Panc1 (cell line): ENCODE data around the gene HDDC2. TPM values are rescaled to one million over a fixed set of nuclear protein-coding genes. Genes with fewer than 3 reads are reported as not detected.
A peak's percentile ranks its signal among the peaks of the same experiment; 100 is the strongest.

Experiments
- ATAC-seq: fragments of 200-7000 bp; cut with Tn5 transposase; 2 replicates; pipeline ENCODE4 v1.9.1; 2020; ENCODE audit warnings: mild to moderate bottlenecking, moderate library complexity
- BruUV-seq: library from RNA; stranded (reverse); fragments of 400-500 nt; replicated peaks from 2 replicates; lab custom pipeline; 2021; lab: Mats Ljungman, UMichigan
- CTCF ChIA-PET: fragments of 300-600 bp; sonication (Branson Sonifier 250); formaldehyde crosslinking; loops from one replicate; lab custom pipeline; 2022; ENCODE audit warnings: antibody characterized with exemption; lab: Charles Lee
- POLR2A ChIA-PET: fragments of 300-600 bp; sonication (Branson Sonifier 250); formaldehyde crosslinking; loops from one replicate; lab custom pipeline; 2022; ENCODE audit warnings: antibody characterized with exemption; lab: Charles Lee
- DNase-seq: peaks from one replicate; pipeline ENCODE4 v3.0.0-alpha.2; 2010; ENCODE audit warnings: low read depth, low spot score
- H3K27ac ChIP-seq: 2 replicates; pipeline ENCODE4 v1.5.1; 2011; ENCODE audit warnings: mild to moderate bottlenecking, low read length, inconsistent platforms
- H3K27me3 ChIP-seq: fragments of 200-500 bp; sonication (Bioruptor generic); 2 replicates; pipeline ENCODE4 v1.6.0; 2014; ENCODE audit warnings: low read length, inconsistent platforms; ENCODE audit not compliant: control insufficient read depth, insufficient read depth
- H3K36me3 ChIP-seq: fragments of 200-500 bp; sonication (Bioruptor generic); 2 replicates; pipeline ENCODE4 v1.5.1; 2014; ENCODE audit warnings: inconsistent platforms, mild to moderate bottlenecking, low read length, moderate library complexity; ENCODE audit not compliant: control insufficient read depth, insufficient read depth
- H3K4me1 ChIP-seq: 2 replicates; pipeline ENCODE4 v1.5.1; 2011; ENCODE audit warnings: inconsistent platforms, mild to moderate bottlenecking, low read length, moderate library complexity; ENCODE audit not compliant: control insufficient read depth, insufficient read depth
- H3K4me3 ChIP-seq, 2 experiments: 2 replicates each; pipeline ENCODE4 v1.5.1; 2011 to 2012; ENCODE audit warnings: low read depth in 2 of 2, low read length in 2 of 2, mild to moderate bottlenecking in 2 of 2, inconsistent platforms in 1 of 2, moderate library complexity in 1 of 2
- H3K9me3 ChIP-seq: fragments of 200-500 bp; sonication (Bioruptor generic); 2 replicates; pipeline ENCODE4 v1.5.1; 2014; ENCODE audit warnings: low read depth, mild to moderate bottlenecking, inconsistent platforms, low read length, moderate library complexity; ENCODE audit not compliant: control insufficient read depth, insufficient read depth
- POLR2AphosphoS5 ChIP-seq: IDR thresholded peaks from 2 replicates; pipeline ENCODE4 v1.6.1; 2012; ENCODE audit warnings: mild to moderate bottlenecking, low read depth, low read length, moderate library complexity
- SIN3A ChIP-seq: IDR thresholded peaks from 2 replicates; pipeline ENCODE4 v1.6.1; 2012; ENCODE audit warnings: low read depth, mild to moderate bottlenecking, low read length, moderate library complexity, borderline replicate concordance; ENCODE audit not compliant: insufficient read depth
- TCF7L2 ChIP-seq: IDR thresholded peaks from 2 replicates; pipeline ENCODE4 v1.6.1; 2011; ENCODE audit warnings: mild to moderate bottlenecking, low read depth, low read length, inconsistent platforms
- in situ Hi-C: cut with HindIII; loops from 2 replicates; pipeline ENCODE4 v1.10.0; 2016; ENCODE audit warnings: low sequenced_read_pairs, low pct_unique_long_range_greater_than_20kb
- intact Hi-C: fragments of 100-400 bp; cut with micrococcal nuclease; formaldehyde crosslinking; loops from one replicate; pipeline ENCODE4 v1.10.0; 2022; ENCODE audit not compliant: unreplicated experiment
- total RNA-seq: library from RNA; stranded (reverse); gene quantifications from one replicate; pipeline ENCODE4 v1.2.1, GENCODE V29; 2021; ENCODE audit not compliant: unreplicated experiment
- TF ChIP-seq, protein P1 (sequence below): fragments of 450-650 bp; IDR thresholded peaks from 2 replicates; pipeline ENCODE4 v1.5.1; 2017; ENCODE audit warnings: mild to moderate bottlenecking
- TF ChIP-seq, protein P2 (sequence below), 2 experiments: IDR thresholded peaks; 2 replicates each; pipeline ENCODE4 v1.6.1; 2011 to 2012; ENCODE audit warnings: low read depth in 2 of 2, control low read depth in 1 of 2, low read length in 1 of 2, mild to moderate bottlenecking in 1 of 2, moderate library complexity in 1 of 2; ENCODE audit not compliant: insufficient read depth in 1 of 2

The HDDC2 gene
- total RNA-seq, 1 experiment from 2014 or later: 88.8 TPM

DNA sequence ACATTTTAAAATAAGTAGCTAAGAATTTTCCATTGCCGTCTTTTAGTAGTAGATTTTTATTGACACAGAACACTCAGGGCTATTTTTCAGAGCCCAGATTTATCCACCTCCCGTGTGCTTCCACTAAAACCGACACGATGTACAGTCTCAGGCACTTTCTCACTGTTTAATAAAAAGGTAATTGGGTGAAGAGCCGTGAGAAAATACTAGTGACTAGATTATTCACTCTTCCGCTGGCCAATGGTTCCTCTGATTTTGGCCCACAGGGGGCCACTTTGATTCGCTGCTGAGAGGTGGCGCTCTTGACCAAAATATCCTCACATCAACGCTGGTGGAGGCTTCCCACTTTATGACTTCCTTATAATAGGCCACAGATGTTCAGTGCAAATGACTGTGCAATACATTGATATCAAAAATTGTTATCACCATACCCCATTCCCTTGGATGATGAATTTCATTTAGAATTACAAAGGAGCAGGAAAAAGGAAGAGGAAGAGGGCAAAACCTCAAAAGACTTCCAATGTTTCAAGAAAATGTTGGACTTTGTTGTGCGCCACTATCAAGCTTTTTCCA lies 12.3 kb upstream of the HDDC2 start:
- TF ChIP-seq SIN3A (no peak), TCF7L2 (no peak), POLR2AphosphoS5 (no peak)
- TF ChIP-seq, protein P1, sequence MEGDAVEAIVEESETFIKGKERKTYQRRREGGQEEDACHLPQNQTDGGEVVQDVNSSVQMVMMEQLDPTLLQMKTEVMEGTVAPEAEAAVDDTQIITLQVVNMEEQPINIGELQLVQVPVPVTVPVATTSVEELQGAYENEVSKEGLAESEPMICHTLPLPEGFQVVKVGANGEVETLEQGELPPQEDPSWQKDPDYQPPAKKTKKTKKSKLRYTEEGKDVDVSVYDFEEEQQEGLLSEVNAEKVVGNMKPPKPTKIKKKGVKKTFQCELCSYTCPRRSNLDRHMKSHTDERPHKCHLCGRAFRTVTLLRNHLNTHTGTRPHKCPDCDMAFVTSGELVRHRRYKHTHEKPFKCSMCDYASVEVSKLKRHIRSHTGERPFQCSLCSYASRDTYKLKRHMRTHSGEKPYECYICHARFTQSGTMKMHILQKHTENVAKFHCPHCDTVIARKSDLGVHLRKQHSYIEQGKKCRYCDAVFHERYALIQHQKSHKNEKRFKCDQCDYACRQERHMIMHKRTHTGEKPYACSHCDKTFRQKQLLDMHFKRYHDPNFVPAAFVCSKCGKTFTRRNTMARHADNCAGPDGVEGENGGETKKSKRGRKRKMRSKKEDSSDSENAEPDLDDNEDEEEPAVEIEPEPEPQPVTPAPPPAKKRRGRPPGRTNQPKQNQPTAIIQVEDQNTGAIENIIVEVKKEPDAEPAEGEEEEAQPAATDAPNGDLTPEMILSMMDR: peak; percentile 91
- TF ChIP-seq, protein P2, sequence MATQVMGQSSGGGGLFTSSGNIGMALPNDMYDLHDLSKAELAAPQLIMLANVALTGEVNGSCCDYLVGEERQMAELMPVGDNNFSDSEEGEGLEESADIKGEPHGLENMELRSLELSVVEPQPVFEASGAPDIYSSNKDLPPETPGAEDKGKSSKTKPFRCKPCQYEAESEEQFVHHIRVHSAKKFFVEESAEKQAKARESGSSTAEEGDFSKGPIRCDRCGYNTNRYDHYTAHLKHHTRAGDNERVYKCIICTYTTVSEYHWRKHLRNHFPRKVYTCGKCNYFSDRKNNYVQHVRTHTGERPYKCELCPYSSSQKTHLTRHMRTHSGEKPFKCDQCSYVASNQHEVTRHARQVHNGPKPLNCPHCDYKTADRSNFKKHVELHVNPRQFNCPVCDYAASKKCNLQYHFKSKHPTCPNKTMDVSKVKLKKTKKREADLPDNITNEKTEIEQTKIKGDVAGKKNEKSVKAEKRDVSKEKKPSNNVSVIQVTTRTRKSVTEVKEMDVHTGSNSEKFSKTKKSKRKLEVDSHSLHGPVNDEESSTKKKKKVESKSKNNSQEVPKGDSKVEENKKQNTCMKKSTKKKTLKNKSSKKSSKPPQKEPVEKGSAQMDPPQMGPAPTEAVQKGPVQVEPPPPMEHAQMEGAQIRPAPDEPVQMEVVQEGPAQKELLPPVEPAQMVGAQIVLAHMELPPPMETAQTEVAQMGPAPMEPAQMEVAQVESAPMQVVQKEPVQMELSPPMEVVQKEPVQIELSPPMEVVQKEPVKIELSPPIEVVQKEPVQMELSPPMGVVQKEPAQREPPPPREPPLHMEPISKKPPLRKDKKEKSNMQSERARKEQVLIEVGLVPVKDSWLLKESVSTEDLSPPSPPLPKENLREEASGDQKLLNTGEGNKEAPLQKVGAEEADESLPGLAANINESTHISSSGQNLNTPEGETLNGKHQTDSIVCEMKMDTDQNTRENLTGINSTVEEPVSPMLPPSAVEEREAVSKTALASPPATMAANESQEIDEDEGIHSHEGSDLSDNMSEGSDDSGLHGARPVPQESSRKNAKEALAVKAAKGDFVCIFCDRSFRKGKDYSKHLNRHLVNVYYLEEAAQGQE (IDR thresholded peaks at IDR 0.05; ENCODE audit: insufficient read depth in 1 of 2, low read depth in 2 of 2, low read length in 1 of 2): no peak
- Histone ChIP-seq H3K9me3 (no peaks in the 10 kb centered on the region), H3K36me3 (no peaks in the 10 kb centered on the region), H3K4me1 (no peaks in the 10 kb centered on the region), H3K4me3 (no peak overlapping the region), H3K27me3 (peaks cover 15% of the 10 kb centered on the region; the same call in 1 of the 2 replicates), H3K27ac (no peak overlapping the region)
- ChIA-PET POLR2A (no interaction called here), CTCF (no interaction called here)
- ATAC-seq (peak; percentile 94), DNase-seq (peak; percentile 36)
- intact Hi-C loops (loop anchor here (1.0 to 10.0 kb wide), 4 partner anchors 201 to 658 kb away; partner anchors contain the start of gene HEY2), in situ Hi-C loops (no loop called here)
- BruUV-seq: no TSS peak

DNA sequence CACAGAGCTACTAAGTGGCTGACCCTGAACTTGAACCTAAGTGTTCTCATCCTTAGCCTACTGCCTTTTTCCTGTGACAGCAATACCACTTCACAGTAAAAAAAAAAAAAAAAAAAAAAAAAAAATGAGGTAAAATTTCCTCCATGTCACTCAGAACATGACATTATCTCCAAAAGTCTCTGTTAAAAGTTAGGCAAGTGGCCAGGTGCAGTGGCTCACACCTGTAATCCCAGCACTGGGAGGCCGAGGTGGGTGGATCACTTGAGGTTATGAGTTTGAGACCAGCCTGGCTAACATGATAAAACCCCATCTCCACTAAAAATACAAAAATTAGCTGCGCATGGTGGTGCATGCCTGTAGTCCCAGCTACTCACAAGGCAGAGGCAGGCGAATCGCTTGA lies 11.2 kb upstream of the HDDC2 start:
- no peaks in the 10 kb centered on the region for H3K9me3 ChIP-seq
- CTCF ChIA-PET: interaction anchor here (0.6 to 1.5 kb wide), 4 partner anchors 13 to 457 kb away, joined by 3 to 6 read pairs (median 5); no protein-coding TSS in a partner anchor
- H3K27me3 ChIP-seq: peaks cover 16% of the 10 kb centered on the region; the same call in 1 of the 2 replicates
- in situ Hi-C loops (no loop called here), intact Hi-C loops (loop anchor here (5.0 to 10.0 kb wide), 2 partner anchors 202 to 659 kb away; no protein-coding TSS in a partner anchor)
- no TSS peak for BruUV-seq
- no peak overlapping the region for H3K4me3 ChIP-seq
- no peaks in the 10 kb centered on the region for H3K4me1 ChIP-seq
- no peak overlapping the region for H3K27ac ChIP-seq
- TF ChIP-seq POLR2AphosphoS5 (no peak), TCF7L2 (no peak), SIN3A (no peak)
- TF ChIP-seq, protein P2 (IDR thresholded peaks at IDR 0.05; ENCODE audit: insufficient read depth in 1 of 2, low read depth in 2 of 2, low read length in 1 of 2): no peak
- TF ChIP-seq, protein P1: no peak
- no peaks in the 10 kb centered on the region for H3K36me3 ChIP-seq
- POLR2A ChIA-PET: no interaction called here
- no peak for DNase-seq
- ATAC-seq: no peak
